Fibroblast of villous mesenchyme (primary cell): ENCODE results near the gene KRT14. TPM values are rescaled to one million over a fixed set of nuclear protein-coding genes. Genes with fewer than 3 reads are reported as not detected.

ENCODE experiments used
- DNase-seq: peaks from one replicate; pipeline ENCODE4 v3.0.0-alpha.2; 2010; ENCODE audit warnings: low read depth
- H3K4me3 ChIP-seq: 2 replicates; pipeline ENCODE4 v1.5.1; 2011; ENCODE audit warnings: low read depth, mild to moderate bottlenecking, low read length
- CTCF ChIP-seq: IDR thresholded peaks from 2 replicates; pipeline ENCODE4 v1.5.1; 2012; ENCODE audit warnings: low read depth, mild to moderate bottlenecking, low read length; ENCODE audit not compliant: insufficient read depth
- total RNA-seq: library from RNA; depleted of rRNA; stranded (reverse); fragments of >200 nt; gene quantifications from 2 replicates; pipeline ENCODE4 v1.2.3, GENCODE V29; 2012

The KRT14 gene
- total RNA-seq, 1 donor = not detected

DNA sequence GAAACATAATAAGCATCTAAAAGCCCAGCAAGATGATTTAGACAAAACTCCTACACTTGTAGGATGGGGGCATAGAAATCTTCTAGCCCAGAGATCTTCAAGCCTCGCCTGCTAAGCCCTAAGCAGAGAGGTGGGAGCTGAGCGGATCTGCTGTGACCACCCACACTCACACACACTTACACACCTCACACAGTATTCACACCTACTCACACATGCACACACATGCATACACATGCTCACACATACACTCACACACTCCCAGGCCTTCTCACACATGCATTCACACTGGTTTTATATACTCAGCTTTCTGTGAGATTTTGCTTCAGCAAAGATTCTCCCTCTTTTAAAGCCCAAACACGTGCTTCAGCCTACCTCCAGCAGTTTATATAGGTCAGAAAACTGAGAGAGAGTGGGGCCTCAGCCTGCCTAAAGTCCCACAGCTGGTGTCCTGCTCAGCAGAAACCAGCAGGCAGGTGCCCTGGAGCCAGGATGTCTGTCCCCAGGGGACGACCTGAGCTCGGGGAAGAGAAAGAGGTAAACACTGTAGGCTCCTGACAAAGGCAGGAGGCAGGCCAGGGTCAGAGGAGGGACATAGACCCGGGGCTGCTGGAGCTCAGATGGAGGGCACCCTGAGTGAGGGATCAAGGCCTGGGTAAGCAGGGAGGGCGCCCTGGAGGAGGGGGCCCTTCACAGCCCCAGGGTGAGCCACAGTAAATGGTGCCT lies 46.6 kb downstream of the KRT14 start:
- no peak for TF ChIP-seq CTCF
- DNase-seq = no peak
- H3K4me3 ChIP-seq = no peak overlapping the region

DNA sequence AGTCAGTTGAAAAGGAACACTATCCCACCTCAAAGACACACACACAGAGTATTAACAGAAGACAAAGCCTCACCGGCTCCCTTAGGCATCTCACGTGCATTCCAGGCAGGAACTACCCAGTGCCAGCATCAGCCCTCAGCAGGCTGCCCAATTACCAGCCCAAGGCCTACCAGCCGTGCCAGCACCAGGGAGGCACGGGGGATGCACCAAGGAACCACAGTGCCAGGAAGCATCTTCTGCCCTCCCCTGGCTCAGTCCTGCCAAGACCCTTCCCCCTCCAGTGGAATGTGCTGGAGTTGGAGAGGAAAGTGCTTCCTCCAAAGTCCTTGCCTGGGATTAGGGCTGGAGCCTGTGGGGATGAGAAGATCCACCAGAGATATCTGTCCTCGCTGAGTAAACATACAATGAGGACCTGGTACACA lies 47.6 kb downstream of the KRT14 start:
- H3K4me3 ChIP-seq = no peak overlapping the region
- no peak for TF ChIP-seq CTCF
- DNase-seq = peak; percentile 12

- no peak for TF ChIP-seq CTCF
- DNase-seq = peak; percentile 32
- no peak overlapping the region for H3K4me3 ChIP-seq
Observed at GRCh38 chr17:41538565-41538991, 48.1 kb downstream of the KRT14 start.

GRCh38 chr17:41537990-41538389 lies 48.7 kb downstream of the KRT14 start:
- DNase-seq = peak; percentile 41
- H3K4me3 ChIP-seq = no peak overlapping the region
- TF ChIP-seq CTCF = no peak

GRCh38 chr17:41537614-41537954 lies 49.1 kb downstream of the KRT14 start:
- DNase-seq = no peak
- H3K4me3 ChIP-seq = no peak overlapping the region
- no peak for TF ChIP-seq CTCF

GRCh38 chr17:41536741-41537613 lies 49.7 kb downstream of the KRT14 start:
- TF ChIP-seq CTCF = no peak
- H3K4me3 ChIP-seq = no peak overlapping the region
- no peak for DNase-seq
